HEK293 (cell line): ENCODE data around the gene ETNK2.

Source experiments
- HOXA7 ChIP-seq: sonication (generic); formaldehyde crosslinking; IDR thresholded peaks from 2 replicates; pipeline ENCODE4 v1.8.1; 2022; ENCODE audit warnings: missing genetic modification reagents, borderline replicate concordance
- TF ChIP-seq, protein P1 (sequence below): fragments of 450-650 bp; formaldehyde crosslinking; IDR thresholded peaks from 2 replicates; pipeline ENCODE4 v1.5.1; 2016; ENCODE audit warnings: missing biosample characterization, missing genetic modification characterization

DNA sequence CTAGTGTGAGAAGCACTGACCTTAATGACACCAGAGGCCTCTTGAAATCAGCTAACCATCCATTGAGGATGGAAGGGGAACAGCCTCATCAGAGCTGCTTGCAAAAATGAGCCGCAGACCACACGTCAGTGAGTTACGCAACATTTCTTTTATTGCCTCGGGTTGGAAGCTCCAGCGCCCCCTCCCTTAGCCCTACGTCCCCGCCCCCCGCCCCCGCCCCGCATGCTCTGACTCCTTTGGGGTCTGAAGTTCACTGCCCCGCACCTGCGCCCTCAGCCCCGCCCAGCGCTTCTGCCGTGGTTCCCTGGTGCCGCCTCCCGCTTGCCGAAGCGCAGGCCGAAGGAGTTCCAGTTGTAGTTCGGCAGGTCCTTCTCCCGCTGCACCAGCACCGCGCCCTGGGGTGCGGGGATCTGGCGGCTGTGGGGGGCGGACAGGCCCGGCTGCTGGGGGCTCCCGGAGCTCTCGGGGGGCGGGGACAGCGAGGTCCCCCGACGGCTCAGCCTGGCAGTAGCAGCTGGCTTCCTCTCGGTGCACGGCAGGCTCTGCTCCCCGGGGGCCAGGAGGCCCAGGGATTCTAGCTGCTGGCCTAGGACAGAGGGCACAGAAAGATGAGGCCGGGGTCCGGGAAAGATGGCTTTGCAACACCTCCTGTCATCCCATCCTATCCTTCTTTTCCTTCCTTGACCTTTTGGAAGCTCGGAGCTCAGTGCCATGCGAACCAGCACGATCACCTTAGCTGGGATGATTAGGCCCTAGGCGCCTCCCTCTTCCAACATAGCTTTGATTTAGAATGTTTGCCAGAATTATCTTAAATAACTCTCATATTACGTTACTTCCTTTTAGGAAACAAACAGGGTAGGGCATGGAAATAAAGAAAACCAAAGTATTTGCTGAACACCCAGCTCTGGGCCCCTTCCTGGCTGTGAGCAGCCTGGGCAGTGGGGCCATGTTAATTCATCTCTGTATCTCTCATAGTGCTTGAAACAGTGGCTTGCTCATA lies 38.7 kb upstream of the ETNK2 start:
- TF ChIP-seq, protein P1, sequence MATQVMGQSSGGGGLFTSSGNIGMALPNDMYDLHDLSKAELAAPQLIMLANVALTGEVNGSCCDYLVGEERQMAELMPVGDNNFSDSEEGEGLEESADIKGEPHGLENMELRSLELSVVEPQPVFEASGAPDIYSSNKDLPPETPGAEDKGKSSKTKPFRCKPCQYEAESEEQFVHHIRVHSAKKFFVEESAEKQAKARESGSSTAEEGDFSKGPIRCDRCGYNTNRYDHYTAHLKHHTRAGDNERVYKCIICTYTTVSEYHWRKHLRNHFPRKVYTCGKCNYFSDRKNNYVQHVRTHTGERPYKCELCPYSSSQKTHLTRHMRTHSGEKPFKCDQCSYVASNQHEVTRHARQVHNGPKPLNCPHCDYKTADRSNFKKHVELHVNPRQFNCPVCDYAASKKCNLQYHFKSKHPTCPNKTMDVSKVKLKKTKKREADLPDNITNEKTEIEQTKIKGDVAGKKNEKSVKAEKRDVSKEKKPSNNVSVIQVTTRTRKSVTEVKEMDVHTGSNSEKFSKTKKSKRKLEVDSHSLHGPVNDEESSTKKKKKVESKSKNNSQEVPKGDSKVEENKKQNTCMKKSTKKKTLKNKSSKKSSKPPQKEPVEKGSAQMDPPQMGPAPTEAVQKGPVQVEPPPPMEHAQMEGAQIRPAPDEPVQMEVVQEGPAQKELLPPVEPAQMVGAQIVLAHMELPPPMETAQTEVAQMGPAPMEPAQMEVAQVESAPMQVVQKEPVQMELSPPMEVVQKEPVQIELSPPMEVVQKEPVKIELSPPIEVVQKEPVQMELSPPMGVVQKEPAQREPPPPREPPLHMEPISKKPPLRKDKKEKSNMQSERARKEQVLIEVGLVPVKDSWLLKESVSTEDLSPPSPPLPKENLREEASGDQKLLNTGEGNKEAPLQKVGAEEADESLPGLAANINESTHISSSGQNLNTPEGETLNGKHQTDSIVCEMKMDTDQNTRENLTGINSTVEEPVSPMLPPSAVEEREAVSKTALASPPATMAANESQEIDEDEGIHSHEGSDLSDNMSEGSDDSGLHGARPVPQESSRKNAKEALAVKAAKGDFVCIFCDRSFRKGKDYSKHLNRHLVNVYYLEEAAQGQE (tag by site-specific recombination): no peak
- TF ChIP-seq HOXA7 (CRISPR knock-in tag): no peak
